Neural progenitor cell (in vitro differentiated cells): ENCODE results near the gene ANKRD11. TPM values are rescaled to one million over a fixed set of nuclear protein-coding genes. Genes with fewer than 3 reads are reported as not detected.

ENCODE experiments used
- DNase-seq: peaks from one replicate; pipeline ENCODE4 v3.0.0-alpha.2; 2016; ENCODE audit warnings: low spot score
- H2AFZ ChIP-seq: fragments of 200-600 bp; sonication (generic); replicated peaks from 2 replicates; pipeline ENCODE4 v1.6.1; 2016; ENCODE audit warnings: antibody characterized with exemption
- H3F3A ChIP-seq: fragments of 200-600 bp; sonication (generic); 2 replicates; pipeline ENCODE4 v1.6.1; 2016; ENCODE audit warnings: antibody characterized with exemption, low read depth
- H3K27ac ChIP-seq: fragments of 200-600 bp; sonication (generic); 2 replicates; pipeline ENCODE4 v1.5.1; 2016; ENCODE audit warnings: mild to moderate bottlenecking
- H3K27me3 ChIP-seq: fragments of 200-600 bp; sonication (generic); 2 replicates; pipeline ENCODE4 v1.6.1; 2016; ENCODE audit warnings: mild to moderate bottlenecking, moderate library complexity
- H3K36me3 ChIP-seq: fragments of 200-600 bp; sonication (generic); 2 replicates; pipeline ENCODE4 v1.5.1; 2016
- H3K4me1 ChIP-seq: fragments of 200-600 bp; sonication (generic); 2 replicates; pipeline ENCODE4 v1.6.1; 2016; ENCODE audit warnings: mixed run types
- H3K4me2 ChIP-seq: fragments of 200-600 bp; sonication (generic); 2 replicates; pipeline ENCODE4 v1.6.1; 2016
- H3K4me3 ChIP-seq: fragments of 200-600 bp; sonication (generic); 2 replicates; pipeline ENCODE4 v1.5.1; 2016
- H3K79me2 ChIP-seq: fragments of 200-600 bp; sonication (generic); 2 replicates; pipeline ENCODE4 v1.6.1; 2016; ENCODE audit warnings: low read depth
- H3K9ac ChIP-seq: fragments of 200-600 bp; sonication (generic); 2 replicates; pipeline ENCODE4 v1.6.1; 2016
- H3K9me3 ChIP-seq: fragments of 200-600 bp; sonication (generic); 2 replicates; pipeline ENCODE4 v1.5.1; 2016; ENCODE audit warnings: low read depth
- H4K20me1 ChIP-seq: fragments of 200-600 bp; sonication (generic); 2 replicates; pipeline ENCODE4 v1.6.1; 2016; ENCODE audit warnings: low read depth
- H3K27ac Mint-ChIP-seq: 3 replicates; pipeline ENCODE4 v1.8.0; 2021; ENCODE audit warnings: mixed read lengths
- H3K27me3 Mint-ChIP-seq: 2 replicates; pipeline ENCODE4 v1.8.0; 2022; ENCODE audit warnings: low read depth, mild to moderate bottlenecking, inconsistent platforms, moderate library complexity, mixed read lengths; ENCODE audit not compliant: insufficient read depth
- H3K36me3 Mint-ChIP-seq: 3 replicates; pipeline ENCODE4 v1.8.0; 2021; ENCODE audit warnings: mixed read lengths
- H3K4me1 Mint-ChIP-seq: 3 replicates; pipeline ENCODE4 v1.8.0; 2021; ENCODE audit warnings: mixed read lengths
- H3K4me3 Mint-ChIP-seq: 3 replicates; pipeline ENCODE4 v1.8.0; 2021; ENCODE audit warnings: mild to moderate bottlenecking, moderate library complexity, mixed read lengths
- H3K9me3 Mint-ChIP-seq: 3 replicates; pipeline ENCODE4 v1.8.0; 2020; ENCODE audit warnings: mixed read lengths
- CTCF ChIP-seq: fragments of 200-600 bp; sonication (generic); IDR thresholded peaks from 2 replicates; pipeline ENCODE4 v1.5.1; 2017; ENCODE audit warnings: antibody characterized with exemption, mild to moderate bottlenecking
- EZH2 ChIP-seq: fragments of 200-600 bp; sonication (generic); IDR thresholded peaks from 2 replicates; pipeline ENCODE4 v1.6.1; 2017; ENCODE audit warnings: antibody characterized with exemption, mild to moderate bottlenecking, moderate library complexity
- EZH2phosphoT487 ChIP-seq: fragments of 200-600 bp; sonication (generic); IDR thresholded peaks from 2 replicates; pipeline ENCODE4 v1.6.1; 2017; ENCODE audit warnings: antibody characterized with exemption
- total RNA-seq: library from RNA; depleted of rRNA; stranded (reverse); fragments of >200 nt; gene quantifications from 2 replicates; pipeline ENCODE4 v1.2.3, GENCODE V29; 2015; ENCODE audit warnings: low replicate concordance

Gene ANKRD11
- total RNA-seq, 1 donor from 2014 or later = 47.3 TPM

GRCh38 chr16:89375686-89376085, 114.7 kb downstream of the ANKRD11 start:
- H3K4me3 Mint-ChIP-seq = no peak overlapping the region
- Histone ChIP-seq H3K4me3 (no peak overlapping the region), H3K9ac (no peak overlapping the region), H2AFZ (no peak overlapping the region), H3K79me2 (peaks cover 100% of the 10 kb centered on the region), H3K4me2 (no peak overlapping the region), H4K20me1 (peaks cover 100% of the 10 kb centered on the region), H3K27ac (no peak overlapping the region), H3F3A (peaks cover 19% of the 10 kb centered on the region), H3K4me1 (peaks cover 22% of the 10 kb centered on the region), H3K9me3 (no peaks in the 10 kb centered on the region), H3K27me3 (no peaks in the 10 kb centered on the region), H3K36me3 (no peaks in the 10 kb centered on the region)
- TF ChIP-seq CTCF (no peak), EZH2phosphoT487 (no peak), EZH2 (no peak)
- H3K27me3 Mint-ChIP-seq = no peaks in the 10 kb centered on the region
- H3K9me3 Mint-ChIP-seq = peaks cover 16% of the 10 kb centered on the region
- peaks cover 13% of the 10 kb centered on the region for H3K36me3 Mint-ChIP-seq
- H3K27ac Mint-ChIP-seq = no peak overlapping the region
- H3K4me1 Mint-ChIP-seq = peaks cover 49% of the 10 kb centered on the region
- no peak for DNase-seq

GRCh38 chr16:89375021-89375420, 115.3 kb downstream of the ANKRD11 start:
- Histone ChIP-seq H3K4me1 (peaks cover 28% of the 10 kb centered on the region), H3K9me3 (no peaks in the 10 kb centered on the region), H4K20me1 (peaks cover 100% of the 10 kb centered on the region), H2AFZ (no peak overlapping the region), H3K27me3 (no peaks in the 10 kb centered on the region), H3K79me2 (peaks cover 100% of the 10 kb centered on the region), H3K4me3 (no peak overlapping the region), H3K9ac (no peak overlapping the region), H3F3A (peaks cover 19% of the 10 kb centered on the region), H3K4me2 (no peak overlapping the region), H3K36me3 (no peaks in the 10 kb centered on the region), H3K27ac (peak overlapping the region; percentile 49)
- Mint-ChIP-seq H3K36me3 (peaks cover 15% of the 10 kb centered on the region), H3K4me3 (no peak overlapping the region), H3K4me1 (peaks cover 45% of the 10 kb centered on the region), H3K27me3 (no peaks in the 10 kb centered on the region), H3K9me3 (peaks cover 16% of the 10 kb centered on the region), H3K27ac (no peak overlapping the region)
- TF ChIP-seq CTCF (no peak), EZH2 (no peak), EZH2phosphoT487 (no peak)
- peak; percentile 24 for DNase-seq

GRCh38 chr16:89374393-89374960, 115.9 kb downstream of the ANKRD11 start:
- H3K4me1 Mint-ChIP-seq = peaks cover 45% of the 10 kb centered on the region
- H3K27ac Mint-ChIP-seq = no peak overlapping the region
- Histone ChIP-seq H2AFZ (no peak overlapping the region), H3K9ac (no peak overlapping the region), H3K79me2 (peaks cover 100% of the 10 kb centered on the region), H3F3A (peaks cover 19% of the 10 kb centered on the region), H3K4me1 (peaks cover 29% of the 10 kb centered on the region), H3K9me3 (no peaks in the 10 kb centered on the region), H3K27me3 (no peaks in the 10 kb centered on the region), H4K20me1 (peaks cover 100% of the 10 kb centered on the region), H3K4me2 (no peak overlapping the region), H3K27ac (peak overlapping the region; percentile 73), H3K36me3 (no peaks in the 10 kb centered on the region), H3K4me3 (no peak overlapping the region)
- TF ChIP-seq EZH2 (no peak), EZH2phosphoT487 (no peak), CTCF (peak; percentile 28)
- no peak overlapping the region for H3K4me3 Mint-ChIP-seq
- peak; percentile 74 for DNase-seq
- H3K9me3 Mint-ChIP-seq = peaks cover 16% of the 10 kb centered on the region
- H3K36me3 Mint-ChIP-seq = peaks cover 15% of the 10 kb centered on the region
- H3K27me3 Mint-ChIP-seq = no peaks in the 10 kb centered on the region
